Measurements from ENCODE around the gene CHRNA1.
A peak's percentile ranks its signal among the peaks of the same experiment; 100 is the strongest.

Gene CHRNA1

DNA sequence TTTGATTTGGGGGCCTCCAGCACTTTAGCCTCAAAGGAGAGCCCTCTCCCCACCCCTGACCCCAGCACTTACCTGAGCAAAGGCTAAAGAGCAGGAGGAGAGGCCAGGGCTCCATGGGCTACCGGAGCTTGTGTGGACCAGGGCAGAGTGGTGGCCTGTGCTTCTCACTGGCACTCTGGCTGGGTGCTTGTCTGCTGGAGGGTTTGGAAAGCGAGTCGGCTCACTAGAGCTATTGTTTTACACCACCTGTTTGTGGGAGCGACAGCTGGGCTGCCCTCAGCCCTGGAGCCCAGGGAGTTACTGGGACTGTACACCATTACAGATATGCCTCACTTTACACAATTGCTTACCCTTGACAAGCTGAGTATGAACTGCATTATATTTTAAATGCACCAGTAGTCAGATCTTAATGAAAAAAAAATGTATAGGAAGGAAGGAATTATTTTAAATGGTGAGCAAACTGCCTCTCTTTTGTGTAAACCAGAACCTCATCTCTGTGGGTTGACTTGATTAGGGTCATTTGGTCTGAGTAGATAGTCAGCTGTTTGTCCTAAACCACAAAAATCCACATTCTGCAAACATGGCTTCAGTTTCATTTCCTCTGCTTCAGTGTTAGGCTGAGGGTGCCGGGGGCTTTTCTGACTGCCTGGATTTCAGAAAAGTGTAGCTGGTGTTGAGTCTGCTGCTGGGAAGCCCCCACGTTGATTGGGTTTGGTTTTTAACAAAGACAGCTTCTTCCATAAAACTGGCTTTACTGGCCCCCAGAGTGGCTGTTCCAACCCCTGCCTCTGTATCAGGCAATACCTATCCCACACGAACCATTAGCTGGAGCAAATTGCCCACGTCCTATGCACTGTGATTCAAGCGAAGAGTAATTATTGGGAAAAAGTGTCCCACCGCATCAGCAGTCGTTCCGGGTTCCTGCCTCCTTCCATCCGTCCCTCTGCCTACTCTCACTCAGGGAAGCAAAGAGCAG lies at the start of gene CHRNA1:
Gene CHRNA1 (minus strand): TSS at position 193 of the 976 bp plus-strand sequence. CDS start 78 bp downstream, at position 115.
- peak; percentile 93 for DNase-seq

- DNase-seq: no peak
These were observed 47.8 kb upstream of the CHRNA1 start for GRCh38 chr2:174812037-174812436.

DNA sequence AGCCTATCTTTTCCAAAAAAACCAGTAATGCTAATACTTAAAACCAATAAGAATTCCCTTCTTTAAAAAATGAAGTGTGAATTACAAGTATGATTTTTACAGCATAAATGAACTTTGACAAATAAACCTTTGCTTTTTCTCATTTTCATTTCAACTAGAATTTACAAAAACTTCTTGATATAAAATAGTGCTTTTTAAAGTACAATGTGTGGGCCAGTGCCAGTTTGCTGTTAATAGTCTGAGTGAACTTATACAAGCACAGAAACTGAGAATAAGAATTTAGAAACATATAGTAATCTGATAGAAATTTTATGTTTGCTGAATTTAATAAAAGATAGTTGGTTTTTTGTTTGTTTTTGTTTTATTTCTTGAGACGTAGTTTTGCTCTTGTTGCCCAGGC lies 43.7 kb upstream of the CHRNA1 start:
- DNase-seq: no peak

DNA sequence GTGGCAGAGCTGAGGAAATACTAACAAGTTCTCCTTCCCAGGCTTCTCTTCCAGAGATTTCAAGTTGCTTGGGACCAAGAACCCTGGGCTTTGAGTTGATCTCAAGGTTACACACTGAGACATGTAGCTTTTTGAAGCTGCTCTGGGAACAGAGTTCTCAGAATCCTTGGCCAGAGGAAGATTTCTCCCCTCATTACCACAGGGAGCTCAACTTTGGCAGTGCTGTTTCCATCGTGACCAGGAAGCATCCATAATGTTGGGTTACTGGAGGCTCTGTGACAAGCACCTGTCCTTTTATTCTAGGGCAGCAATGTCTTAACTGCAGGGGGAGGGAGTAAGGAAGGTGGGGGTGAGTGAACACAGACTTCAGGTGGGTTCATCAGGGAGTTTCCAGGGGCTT lies 41.5 kb upstream of the CHRNA1 start:
- DNase-seq: no peak

DNA sequence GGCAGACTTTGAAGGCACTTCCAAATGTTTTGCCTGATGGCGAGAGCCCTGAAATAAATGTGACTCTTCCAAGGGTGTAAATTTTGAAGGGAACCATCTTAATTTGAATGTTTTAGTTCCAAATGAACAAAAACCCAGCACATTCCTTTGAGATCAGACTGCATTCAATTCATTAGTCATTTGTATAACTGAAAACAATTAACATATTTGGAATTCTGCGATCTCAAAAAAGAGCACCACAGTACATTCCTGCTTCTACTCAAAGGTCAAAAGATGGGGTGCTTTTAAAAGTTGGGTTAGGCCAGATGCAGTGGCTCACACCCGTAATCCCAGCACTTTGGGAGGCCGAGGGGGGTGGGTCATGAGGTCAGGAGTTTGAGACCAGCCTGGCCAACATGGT lies 38.2 kb upstream of the CHRNA1 start:
- DNase-seq: no peak

DNA sequence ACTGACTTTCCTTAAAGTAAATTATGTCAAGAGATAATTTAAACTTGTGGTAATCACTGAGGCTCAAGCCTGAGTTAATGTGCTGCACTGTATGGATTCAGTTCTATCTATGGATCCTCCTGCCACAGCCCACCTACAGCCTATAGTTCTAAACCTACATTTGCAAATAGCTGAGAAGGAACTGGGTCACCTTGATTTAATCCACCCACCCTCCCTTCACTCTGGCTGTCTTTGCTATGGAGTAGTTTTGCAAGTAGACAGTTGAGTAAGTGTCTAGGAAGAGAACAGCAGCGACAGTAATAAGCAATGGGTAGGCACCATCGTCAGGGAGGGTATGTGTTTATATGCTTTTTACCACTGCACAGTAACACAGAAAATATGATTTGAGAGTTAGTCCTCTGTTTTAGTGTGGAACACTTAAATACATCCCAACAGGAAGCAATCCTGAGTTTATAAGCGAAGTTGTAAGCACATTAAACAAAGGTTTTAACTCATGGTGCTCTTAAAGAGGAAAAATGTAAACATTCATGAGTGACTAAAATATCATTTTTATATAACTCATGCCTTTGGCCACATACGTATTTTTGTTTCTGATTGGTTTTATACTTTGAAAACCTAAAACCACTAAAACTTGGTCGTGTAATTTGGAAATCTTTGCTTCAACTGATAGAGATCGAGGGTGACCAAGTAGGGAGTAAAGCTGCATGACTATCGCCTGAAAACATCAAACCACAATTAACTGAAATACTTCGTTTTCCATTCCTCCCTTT lies 36.3 kb upstream of the CHRNA1 start:
- DNase-seq: no peak

DNA sequence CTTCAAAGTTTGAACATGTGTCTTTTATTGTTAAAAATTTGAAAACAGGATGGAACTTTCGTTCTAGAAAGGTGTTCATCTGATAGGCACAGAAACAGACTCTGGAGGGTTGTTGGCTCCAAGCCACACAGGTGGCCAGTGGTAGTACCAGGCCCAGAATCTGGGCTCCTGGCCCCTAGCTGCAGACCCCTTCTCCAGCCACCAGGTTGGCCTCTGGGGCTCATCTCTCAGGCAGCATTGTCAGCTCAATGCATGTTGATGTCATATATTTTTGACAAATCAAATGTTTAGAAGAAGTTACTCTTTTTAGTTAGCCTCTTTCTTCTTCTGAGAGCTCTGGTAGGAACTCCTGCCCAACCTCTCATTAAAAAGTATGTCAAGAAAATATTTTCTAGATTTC lies 34.5 kb upstream of the CHRNA1 start:
- DNase-seq: peak; percentile 11

- no peak for DNase-seq
These were observed 33.6 kb upstream of the CHRNA1 start for GRCh38 chr2:174797781-174798276.

GRCh38 chr2:174796319-174796771 lies 32.1 kb upstream of the CHRNA1 start:
- DNase-seq: no peak

GRCh38 chr2:174794851-174795374 lies 30.6 kb upstream of the CHRNA1 start:
- DNase-seq: no peak

GRCh38 chr2:174792309-174793025 lies 28.2 kb upstream of the CHRNA1 start:
- no peak for DNase-seq

- no peak for DNase-seq
These were observed 27.5 kb upstream of the CHRNA1 start for GRCh38 chr2:174791746-174792280.

- DNase-seq: no peak
These were observed 26.7 kb upstream of the CHRNA1 start for GRCh38 chr2:174791020-174791419.

DNA sequence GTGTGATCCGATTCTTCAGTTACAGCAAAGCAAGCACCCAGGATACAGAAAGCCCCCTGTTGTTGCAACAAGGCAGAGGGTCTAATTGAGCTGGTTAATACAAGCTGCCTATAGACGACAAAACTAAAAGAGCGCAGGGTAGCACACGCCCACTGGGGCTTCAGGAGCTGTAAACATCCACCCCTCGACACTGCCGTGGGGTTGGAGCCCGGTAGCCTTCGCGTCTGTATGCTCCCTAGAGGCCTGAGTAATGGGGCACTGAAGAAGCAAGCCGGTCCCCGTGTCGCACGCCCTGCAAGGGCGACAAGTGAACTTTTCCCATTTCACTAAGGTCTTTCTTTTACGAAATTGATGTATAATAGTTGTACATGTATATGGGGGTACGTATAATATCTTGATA lies 24.7 kb upstream of the CHRNA1 start:
- DNase-seq: no peak

DNA sequence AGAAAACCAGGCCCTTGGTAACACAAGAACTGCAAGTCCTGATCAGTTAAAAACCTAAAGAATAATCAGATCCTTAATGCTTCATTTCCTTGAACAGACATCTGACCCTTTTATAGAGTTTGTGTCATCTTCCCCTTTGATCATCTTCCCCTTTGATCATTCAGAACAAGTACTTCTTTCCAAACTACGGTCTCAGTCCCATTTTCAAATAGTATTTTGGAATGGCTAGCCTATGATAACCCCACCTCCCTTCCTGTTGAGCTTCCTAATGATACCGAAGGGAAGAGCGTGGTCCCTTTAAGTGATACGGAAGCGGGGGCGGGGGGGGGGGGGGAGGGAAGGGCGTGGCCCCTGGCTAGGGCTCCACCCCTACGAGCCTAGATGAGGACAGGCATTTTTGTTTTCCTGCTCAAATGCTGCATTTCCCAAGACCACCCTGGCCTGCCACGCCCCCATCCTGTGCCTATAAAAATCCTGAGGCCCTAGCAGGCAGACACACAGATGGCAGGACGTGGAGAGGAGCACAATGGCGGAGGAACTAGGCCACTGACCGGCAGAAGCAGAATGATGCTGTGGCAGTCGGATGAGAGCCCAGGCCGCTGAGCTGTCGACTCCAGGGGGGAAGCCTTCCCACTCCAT lies 24.1 kb upstream of the CHRNA1 start:
- DNase-seq: peak; percentile 56

GRCh38 chr2:174787487-174788205 lies 23.4 kb upstream of the CHRNA1 start:
- peak; percentile 21 for DNase-seq

- no peak for DNase-seq
These were observed 21.9 kb upstream of the CHRNA1 start for GRCh38 chr2:174786066-174786725.

GRCh38 chr2:174785481-174785880 lies 21.2 kb upstream of the CHRNA1 start:
- DNase-seq: no peak

GRCh38 chr2:174784909-174785308 lies 20.6 kb upstream of the CHRNA1 start:
- no peak for DNase-seq

DNA sequence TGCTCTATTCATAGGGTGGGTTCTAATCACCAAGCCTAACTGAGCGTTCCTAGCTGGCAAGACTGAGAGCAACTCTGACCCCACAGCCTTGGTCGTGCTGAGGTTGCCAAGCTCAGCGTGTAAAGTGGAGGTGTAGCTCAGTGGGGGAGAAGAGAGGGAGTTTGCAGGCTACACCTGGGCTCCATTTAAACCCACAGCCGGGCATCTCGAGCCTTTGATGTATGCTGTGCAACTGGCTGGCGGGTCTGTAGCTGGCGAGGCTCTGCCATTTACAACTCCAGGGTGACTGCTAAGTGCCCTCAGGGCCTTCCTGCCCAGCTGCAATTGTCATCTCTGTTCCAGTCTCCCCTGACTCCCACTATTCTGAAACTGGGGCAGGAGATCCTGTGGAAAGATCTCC lies 20.0 kb upstream of the CHRNA1 start:
- no peak for DNase-seq

DNA sequence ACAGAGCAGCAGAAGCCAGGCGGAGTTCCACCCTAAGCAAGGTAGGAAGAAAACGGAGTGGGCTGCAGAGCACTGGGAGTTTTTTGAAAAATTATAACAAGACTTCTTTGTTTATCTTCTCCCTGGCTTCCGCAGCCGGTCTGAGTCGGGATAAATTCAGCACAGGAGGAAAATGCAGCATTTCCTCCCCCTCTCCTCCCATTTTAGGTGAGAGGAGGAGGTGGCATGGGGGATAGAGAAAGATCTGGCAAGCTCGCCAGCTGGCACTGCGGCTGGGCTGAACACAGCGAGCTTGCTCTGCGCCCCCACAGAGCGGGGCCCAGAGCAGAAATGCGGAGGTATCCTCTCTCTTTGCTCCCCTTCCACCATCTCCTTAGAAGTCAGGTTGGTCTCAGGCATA lies 17.7 kb upstream of the CHRNA1 start:
- no peak for DNase-seq

All from NCI-H82 (cell line).